ELF-1 (cell line): Measurements from ENCODE around the gene RSPH6A.
A peak's percentile ranks its signal among the peaks of the same experiment; 100 is the strongest.

Source experiments
- DNase-seq: peaks from one replicate; pipeline ENCODE4 v3.0.0-alpha.2; 2016; ENCODE audit warnings: low read depth, low spot score

The RSPH6A gene

DNA sequence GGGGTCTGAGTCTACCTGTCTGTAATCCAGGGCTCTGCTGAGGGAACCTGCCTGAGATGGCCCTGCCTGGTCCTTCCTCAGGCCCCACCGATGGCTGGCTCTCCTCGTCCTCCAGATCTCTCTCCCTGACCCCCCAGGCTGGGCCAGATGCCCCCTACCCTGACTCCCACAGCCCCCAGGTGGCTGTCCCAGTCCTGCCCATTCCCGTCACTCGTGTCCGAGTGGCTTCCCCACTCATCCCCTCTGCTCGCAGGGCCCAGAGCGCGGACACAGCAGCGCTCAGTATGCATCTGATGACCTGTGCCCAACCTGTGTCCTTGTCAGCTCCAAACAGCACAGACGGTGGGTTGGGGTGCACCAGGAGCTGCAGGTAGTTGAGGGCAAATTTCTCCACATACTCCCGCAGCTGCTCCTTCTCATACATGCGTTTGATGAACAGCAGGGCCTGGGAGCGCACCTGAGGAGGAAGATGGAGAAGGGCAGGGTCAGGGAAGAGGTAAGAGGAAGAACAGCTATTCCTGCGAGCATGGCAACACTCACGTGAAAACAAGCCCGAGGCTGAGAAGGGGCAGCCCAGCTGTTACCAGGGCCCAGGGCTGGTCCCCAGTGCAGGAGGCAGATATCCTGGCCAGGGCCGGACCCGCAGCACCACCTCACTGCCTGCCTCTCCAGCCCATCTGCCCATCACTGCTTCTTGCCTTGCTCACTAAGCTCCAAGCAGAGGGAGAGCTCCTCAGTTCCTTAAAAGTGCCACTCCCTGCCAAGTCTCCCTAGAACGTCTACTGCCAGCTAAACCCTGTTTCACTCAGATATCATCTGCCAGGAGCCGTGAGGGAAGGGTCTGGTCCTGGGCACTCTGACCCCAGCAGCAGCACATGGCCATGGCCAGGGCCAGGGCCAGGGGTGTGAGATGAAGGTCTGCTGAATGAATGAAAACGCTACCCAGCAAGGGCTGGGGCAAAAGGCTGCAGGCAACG, 11.1 kb upstream of the RSPH6A start:
- no peak for DNase-seq

DNA sequence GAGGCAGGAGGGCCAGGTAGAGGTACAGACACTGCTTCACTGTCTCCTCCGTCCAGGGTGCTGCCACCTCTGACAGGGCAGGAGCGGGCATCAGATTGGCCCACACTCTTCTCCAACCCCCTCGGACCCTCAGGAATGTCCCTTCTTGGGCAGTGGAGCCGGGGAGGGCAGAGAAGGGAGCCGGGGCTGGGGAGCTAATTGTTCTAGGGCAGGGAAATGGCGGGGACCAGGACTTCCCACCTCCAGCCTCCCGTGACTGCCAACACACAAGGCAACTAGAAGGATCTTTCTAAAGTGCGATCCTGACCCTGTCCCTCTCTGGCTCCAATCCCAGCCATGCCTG, 10.1 kb upstream of the RSPH6A start:
- no peak for DNase-seq

GRCh38 chr19:45824531-45825262, 9.6 kb upstream of the RSPH6A start:
- DNase-seq: no peak

DNA sequence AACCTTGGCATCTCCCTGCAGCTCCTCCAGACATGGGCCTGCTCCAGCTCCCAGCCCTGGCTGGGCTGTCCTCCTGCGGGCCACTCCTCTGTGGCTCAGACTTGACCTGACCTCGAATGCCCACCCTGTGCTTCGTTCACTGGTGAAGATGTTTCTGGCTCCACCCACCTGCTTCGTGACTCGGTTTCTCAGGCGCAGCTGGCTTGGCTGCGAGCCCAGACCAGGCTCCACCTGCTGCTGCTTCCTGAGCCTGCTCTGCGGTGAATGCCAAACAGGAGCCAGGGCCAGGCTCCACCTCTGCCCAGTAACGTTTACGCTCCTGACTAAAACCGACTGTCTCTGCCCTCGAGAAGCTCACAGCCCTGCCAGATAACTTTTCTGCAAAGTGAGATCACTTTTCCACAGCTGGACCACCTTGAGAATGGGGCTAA, 8.9 kb upstream of the RSPH6A start:
- no peak for DNase-seq

GRCh38 chr19:45823182-45823581, 8.1 kb upstream of the RSPH6A start:
- no peak for DNase-seq

DNA sequence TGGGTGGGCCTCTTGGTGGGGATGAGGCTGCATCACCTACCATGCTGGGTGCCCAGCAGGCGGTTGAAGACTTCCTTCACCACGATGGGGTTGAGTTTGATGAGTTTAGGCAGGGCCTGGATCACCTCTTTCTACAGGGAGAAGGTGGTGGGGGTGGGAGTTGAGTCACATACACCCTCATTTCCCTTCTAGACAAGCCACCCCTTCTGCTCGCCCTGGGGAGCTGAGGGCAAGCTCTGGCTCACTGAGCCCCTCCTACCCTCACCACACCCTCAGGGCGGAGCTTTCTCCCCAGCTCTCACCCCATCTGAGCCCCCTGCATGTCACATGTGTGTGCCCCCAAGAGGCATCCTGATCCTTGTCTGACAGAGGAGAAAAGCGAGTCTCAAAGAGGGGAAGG, 7.6 kb upstream of the RSPH6A start:
- no peak for DNase-seq

GRCh38 chr19:45821570-45821969, 6.5 kb upstream of the RSPH6A start:
- no peak for DNase-seq

- DNase-seq: no peak
These were observed 6.0 kb upstream of the RSPH6A start for GRCh38 chr19:45821103-45821521.

- no peak for DNase-seq
These were observed 5.5 kb upstream of the RSPH6A start for GRCh38 chr19:45820413-45821102.

GRCh38 chr19:45819769-45820168, 4.7 kb upstream of the RSPH6A start:
- DNase-seq: no peak

- DNase-seq: peak; percentile 70
These were observed 2.7 kb upstream of the RSPH6A start for GRCh38 chr19:45817725-45818301.

DNA sequence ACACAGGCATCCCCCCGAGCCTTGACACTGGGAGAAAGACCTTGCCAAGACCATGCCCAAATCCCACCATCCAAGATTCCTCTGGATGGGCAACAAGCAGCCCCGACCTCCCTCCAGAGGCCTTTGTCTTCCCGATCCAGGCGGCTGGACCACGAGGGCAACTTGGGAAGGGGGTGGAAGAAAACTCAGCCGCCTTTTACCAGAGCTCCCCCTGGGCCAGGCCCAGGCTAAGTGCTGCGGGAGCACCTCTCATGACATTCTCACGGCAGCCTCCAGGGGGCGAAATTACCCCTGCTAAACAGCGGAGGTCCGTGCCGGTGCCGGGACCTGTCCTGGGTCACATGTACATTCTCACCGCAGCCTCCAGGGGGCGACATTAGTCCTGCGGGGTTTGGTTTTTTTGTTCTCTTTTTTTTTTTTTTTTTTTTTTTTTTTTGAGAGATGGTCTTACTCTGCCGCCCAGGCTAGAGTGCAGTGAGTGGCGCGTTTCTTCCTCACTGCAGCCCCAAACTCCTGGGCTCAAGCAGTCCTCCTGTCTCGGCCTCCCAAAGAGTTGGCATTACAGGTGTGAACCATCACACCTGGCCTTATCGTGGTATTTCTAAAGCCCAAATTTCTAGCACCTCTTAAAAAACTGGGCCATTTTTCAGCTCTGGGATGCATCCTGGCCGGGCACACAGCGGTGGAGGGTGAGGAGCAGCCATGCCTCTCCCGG, 2.1 kb upstream of the RSPH6A start:
- peak; percentile 99 for DNase-seq

DNA sequence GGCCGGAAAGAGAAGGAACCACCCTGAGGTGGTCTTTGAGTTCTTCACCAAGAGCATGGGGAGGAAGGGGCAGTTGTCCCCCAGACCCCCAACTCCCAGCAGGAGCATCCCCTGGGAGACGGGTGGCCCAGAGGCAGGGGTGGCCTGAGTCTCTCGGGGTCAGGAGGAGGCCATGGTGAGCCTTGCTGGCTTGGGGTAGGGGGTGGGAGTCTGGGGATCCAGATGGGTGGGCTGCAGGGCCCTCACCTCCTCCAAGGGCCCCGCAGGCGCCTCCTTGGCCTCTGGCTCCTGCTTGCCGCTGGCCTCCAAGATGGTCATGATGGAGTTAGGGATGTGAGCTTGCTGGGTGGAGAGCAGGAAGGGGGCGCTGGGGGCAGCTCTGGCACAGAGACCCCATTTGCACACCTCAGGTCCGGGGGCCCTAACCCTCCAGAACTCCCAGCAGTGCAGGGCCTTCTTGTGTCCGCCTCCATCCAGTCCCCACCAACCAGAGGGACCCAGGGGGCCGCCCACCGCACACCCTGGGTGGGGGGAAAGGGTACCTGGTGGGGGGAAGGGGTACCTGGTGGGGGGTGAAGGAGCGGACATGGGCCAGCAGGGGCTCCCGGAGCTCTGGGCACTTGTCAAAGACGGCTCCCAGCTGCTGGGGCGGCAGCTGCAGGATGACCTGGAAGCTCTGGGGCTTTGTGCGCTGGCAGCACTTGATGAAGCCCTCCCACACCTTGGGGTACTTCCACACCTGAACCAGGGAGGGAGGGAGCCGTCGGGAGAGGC, 1.3 kb upstream of the RSPH6A start:
- no peak for DNase-seq

- peak; percentile 76 for DNase-seq
These were observed 541 bp upstream of the RSPH6A start for GRCh38 chr19:45815481-45816216.

DNA sequence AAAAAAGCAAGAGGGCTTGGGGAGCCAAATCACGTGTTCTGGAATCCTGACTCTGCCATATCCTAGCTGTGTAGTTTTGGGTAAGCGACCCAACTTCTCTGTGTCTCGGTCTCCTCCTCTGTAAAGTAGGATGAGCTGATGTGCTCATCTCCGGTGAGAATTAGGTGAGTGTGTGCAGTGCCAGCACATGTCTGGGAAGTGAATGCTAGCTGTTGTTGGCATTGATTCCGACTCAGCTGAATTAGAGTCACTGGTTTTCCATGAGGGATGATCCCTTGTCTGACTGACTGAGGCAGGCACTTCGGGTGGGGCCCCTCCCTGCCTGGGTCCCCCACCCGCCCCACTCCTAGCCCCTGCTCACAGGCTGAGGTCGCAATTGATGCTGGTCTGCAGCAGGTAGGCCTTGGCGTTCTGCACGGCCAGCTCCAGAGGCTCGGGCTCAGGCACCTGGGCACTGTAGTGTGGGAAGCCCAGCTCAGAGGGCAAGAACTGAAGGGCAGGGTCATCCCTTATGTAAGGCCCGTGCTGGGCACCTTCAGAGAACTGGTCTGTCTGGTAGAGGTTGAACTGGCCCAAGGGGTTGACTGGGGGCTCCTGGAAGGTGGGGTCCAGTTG, 835 bp downstream of the RSPH6A start:
- no peak for DNase-seq

DNA sequence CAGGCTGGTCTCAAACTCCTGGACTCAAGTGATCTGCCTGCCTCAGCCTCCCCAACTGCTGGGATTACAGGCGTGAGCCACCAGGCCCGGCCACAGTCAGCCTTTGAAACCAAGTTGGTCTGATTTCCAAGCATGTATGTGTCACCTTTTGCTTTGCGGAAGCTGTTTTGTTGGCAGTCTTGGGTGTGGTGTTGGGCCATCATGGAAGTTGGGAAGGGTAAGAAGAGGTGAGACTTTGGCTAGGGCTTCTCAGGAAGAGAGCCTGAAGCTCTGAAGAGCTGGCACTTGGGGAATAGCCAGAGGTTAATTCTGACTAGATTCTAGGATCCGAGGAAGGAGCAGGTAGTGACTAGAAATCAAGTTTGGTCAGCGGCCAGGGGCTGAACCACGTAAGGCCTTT, 2.8 kb downstream of the RSPH6A start:
- no peak for DNase-seq

DNA sequence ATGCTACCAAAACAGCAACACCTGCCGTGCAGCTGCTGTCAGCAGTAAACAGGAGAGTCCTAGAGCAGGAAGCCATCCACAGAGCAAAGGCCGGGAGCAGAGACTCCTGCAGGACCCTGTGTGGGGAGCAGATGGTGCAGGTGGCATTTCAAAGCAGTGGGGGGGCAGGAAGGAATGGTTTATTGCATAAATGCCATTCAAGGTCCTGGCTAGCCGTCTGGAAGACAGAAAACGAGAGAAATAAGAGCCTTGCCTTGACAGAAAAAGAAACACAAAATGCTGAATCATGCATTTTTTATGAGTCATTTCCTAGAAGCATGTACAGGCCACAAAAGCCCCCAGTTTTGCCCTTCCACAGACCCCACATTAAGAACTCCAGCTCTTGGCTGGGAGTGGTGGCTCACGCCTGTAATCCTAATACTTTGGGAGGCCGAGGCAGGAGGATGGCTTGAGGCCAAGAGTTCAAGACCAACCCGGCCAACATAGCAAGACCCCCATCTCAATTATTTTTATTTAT, 5.4 kb downstream of the RSPH6A start:
- DNase-seq: no peak

DNA sequence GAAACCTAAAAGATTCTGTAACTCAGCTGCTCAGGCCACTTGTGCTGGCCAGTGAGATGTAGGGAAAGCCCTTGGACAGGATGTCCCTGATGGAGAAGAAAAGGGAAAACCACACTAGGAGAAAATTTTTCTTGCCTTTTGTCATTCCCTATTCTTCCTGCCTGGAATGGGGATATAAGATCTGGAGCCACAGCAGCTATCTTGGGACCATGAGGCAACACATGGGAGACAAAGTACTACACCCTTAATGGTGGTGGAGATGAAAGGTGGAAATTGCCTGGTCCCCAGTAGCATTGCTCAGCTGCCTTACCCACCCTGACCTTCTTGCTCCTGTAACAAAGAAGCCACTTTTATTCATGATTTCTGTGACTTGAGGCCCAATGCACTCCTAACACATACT, 9.4 kb downstream of the RSPH6A start:
- DNase-seq: no peak

DNA sequence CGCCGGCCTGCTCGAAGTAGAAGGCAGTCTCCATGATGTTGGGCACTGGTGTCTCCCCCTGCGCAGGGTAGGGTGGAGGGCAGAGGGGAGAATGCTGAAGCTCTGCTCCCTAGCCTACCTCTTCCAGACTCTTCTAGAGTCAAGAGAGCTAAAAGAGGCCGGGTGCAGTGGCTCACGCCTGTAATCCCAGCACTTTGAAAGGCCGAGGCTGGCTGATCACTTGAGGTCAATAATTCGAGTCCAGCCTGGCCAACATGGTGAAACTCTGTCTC, 10.2 kb downstream of the RSPH6A start:
- no peak for DNase-seq
